ENCODE data around the gene TRAPPC3L.

The TRAPPC3L gene

DNA sequence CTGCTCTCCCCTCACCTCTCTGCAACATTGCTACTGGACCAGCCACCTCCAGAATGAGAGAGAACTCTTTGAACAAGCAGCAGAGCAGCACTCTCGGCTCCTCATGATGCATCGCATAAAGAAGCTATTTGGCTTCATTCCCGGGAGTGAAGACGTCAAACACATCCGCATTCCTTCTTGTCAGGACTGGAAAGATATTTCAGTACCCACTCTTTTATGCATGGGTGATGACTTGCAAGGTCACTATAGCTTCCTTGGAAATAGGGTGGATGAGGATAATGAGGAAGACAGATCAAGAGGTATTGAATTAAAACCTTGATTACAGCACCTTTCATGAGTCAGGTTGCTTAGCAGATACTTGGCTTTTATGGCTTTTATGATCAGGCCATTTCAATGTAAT is 12.4 kb upstream of the TRAPPC3L start:
- Histone ChIP-seq H3K27ac (ENCODE audit: low read length) (no peak overlapping the region), H3K27me3 (ENCODE audit: low read depth, low read length) (no peaks in the 10 kb centered on the region), H3K4me1 (ENCODE audit: control insufficient read depth in 1 of 2, insufficient read depth in 2 of 2, low read length in 2 of 2) (peaks cover 0 to 3% of the 10 kb centered on the region in 2 donors), H3K4me3 (ENCODE audit: low read depth in 1 of 2, low read length in 2 of 2) (no peak overlapping the region), H3K36me3 (ENCODE audit: control insufficient read depth in 1 of 2, insufficient read depth in 2 of 2, low read length in 2 of 2) (no peaks in the 10 kb centered on the region), H3K9me3 (ENCODE audit: control insufficient read depth in 1 of 2, low read length in 2 of 2) (no peaks in the 10 kb centered on the region)

GRCh38 chr6:116556814-116557415 is 11.4 kb upstream of the TRAPPC3L start:
- no peaks in the 10 kb centered on the region for H3K27me3 ChIP-seq (ENCODE audit: low read depth, low read length)
- H3K4me3 ChIP-seq (ENCODE audit: low read depth in 1 of 2, low read length in 2 of 2) = no peak overlapping the region
- H3K4me1 ChIP-seq (ENCODE audit: control insufficient read depth in 1 of 2, insufficient read depth in 2 of 2, low read length in 2 of 2) = peaks cover 0 to 3% of the 10 kb centered on the region in 2 donors
- no peak overlapping the region for H3K27ac ChIP-seq (ENCODE audit: low read length)
- H3K9me3 ChIP-seq (ENCODE audit: control insufficient read depth in 1 of 2, low read length in 2 of 2) = no peaks in the 10 kb centered on the region
- no peaks in the 10 kb centered on the region for H3K36me3 ChIP-seq (ENCODE audit: control insufficient read depth in 1 of 2, insufficient read depth in 2 of 2, low read length in 2 of 2)

GRCh38 chr6:116556065-116556464 is 10.6 kb upstream of the TRAPPC3L start:
- no peaks in the 10 kb centered on the region for H3K27me3 ChIP-seq (ENCODE audit: low read depth, low read length)
- H3K36me3 ChIP-seq (ENCODE audit: control insufficient read depth in 1 of 2, insufficient read depth in 2 of 2, low read length in 2 of 2) = no peaks in the 10 kb centered on the region
- H3K4me1 ChIP-seq (ENCODE audit: control insufficient read depth in 1 of 2, insufficient read depth in 2 of 2, low read length in 2 of 2) = peaks cover 0 to 3% of the 10 kb centered on the region in 2 donors
- no peaks in the 10 kb centered on the region for H3K9me3 ChIP-seq (ENCODE audit: control insufficient read depth in 1 of 2, low read length in 2 of 2)
- no peak overlapping the region for H3K27ac ChIP-seq (ENCODE audit: low read length)
- no peak overlapping the region for H3K4me3 ChIP-seq (ENCODE audit: low read depth in 1 of 2, low read length in 2 of 2)

GRCh38 chr6:116553451-116553850 is 8.0 kb upstream of the TRAPPC3L start, which contains the start of gene CALHM4:
CALHM4 (plus strand) TSS chr6:116553751; CDS start chr6:116553794, 43 bp downstream.
- Histone ChIP-seq H3K4me3 (ENCODE audit: low read depth in 1 of 2, low read length in 2 of 2) (no peak within 1 kb of the TSS), H3K4me1 (ENCODE audit: control insufficient read depth in 1 of 2, insufficient read depth in 2 of 2, low read length in 2 of 2) (peaks cover 0 to 3% of the 10 kb centered on the region in 2 donors), H3K9me3 (ENCODE audit: control insufficient read depth in 1 of 2, low read length in 2 of 2) (no peaks in the 10 kb centered on the region), H3K27me3 (ENCODE audit: low read depth, low read length) (no peaks in the 10 kb centered on the region), H3K36me3 (ENCODE audit: control insufficient read depth in 1 of 2, insufficient read depth in 2 of 2, low read length in 2 of 2) (no peaks in the 10 kb centered on the region), H3K27ac (ENCODE audit: low read length) (no peak within 1 kb of the TSS)

DNA sequence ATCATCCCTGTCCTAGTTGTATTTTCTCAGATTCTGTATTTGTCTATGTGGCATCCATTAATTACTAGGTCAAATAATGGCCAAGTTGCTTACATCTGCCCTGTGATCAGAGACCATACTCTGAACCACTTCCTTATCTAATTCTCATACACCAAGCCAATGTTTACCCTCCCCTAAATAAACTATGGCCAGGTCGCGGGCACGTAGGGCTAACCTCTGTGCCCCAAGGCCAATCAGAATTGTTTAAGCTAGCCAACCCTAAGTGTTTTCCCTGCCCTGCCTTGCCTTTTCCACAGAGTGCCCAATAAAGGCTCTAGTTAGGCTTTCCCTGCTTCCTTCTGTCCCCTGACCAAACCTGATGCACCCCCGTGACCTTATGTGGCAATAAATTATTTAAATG is 5.3 kb upstream of the TRAPPC3L start:
- Histone ChIP-seq H3K4me3 (ENCODE audit: low read depth in 1 of 2, low read length in 2 of 2) (no peak overlapping the region), H3K36me3 (ENCODE audit: control insufficient read depth in 1 of 2, insufficient read depth in 2 of 2, low read length in 2 of 2) (no peaks in the 10 kb centered on the region)

GRCh38 chr6:116547358-116547757 is 1.9 kb upstream of the TRAPPC3L start:
- no peak overlapping the region for H3K27ac ChIP-seq (ENCODE audit: low read length)
- no peaks in the 10 kb centered on the region for H3K36me3 ChIP-seq (ENCODE audit: control insufficient read depth in 1 of 2, insufficient read depth in 2 of 2, low read length in 2 of 2)
- H3K27me3 ChIP-seq (ENCODE audit: low read depth, low read length) = no peaks in the 10 kb centered on the region
- H3K4me1 ChIP-seq (ENCODE audit: control insufficient read depth in 1 of 2, insufficient read depth in 2 of 2, low read length in 2 of 2) = no peaks in the 10 kb centered on the region
- no peaks in the 10 kb centered on the region for H3K9me3 ChIP-seq (ENCODE audit: control insufficient read depth in 1 of 2, low read length in 2 of 2)
- no peak overlapping the region for H3K4me3 ChIP-seq (ENCODE audit: low read depth in 1 of 2, low read length in 2 of 2)

More for the DNA sequence above, 5.3 kb upstream of the TRAPPC3L start:
- Histone ChIP-seq H3K27me3 (ENCODE audit: low read depth, low read length) (no peaks in the 10 kb centered on the region), H3K27ac (ENCODE audit: low read length) (no peak overlapping the region), H3K9me3 (ENCODE audit: control insufficient read depth in 1 of 2, low read length in 2 of 2) (no peaks in the 10 kb centered on the region), H3K4me1 (ENCODE audit: control insufficient read depth in 1 of 2, insufficient read depth in 2 of 2, low read length in 2 of 2) (no peaks in the 10 kb centered on the region)

GRCh38 chr6:116543149-116543548 is 2.3 kb downstream of the TRAPPC3L start:
- H3K9me3 ChIP-seq (ENCODE audit: control insufficient read depth in 1 of 2, low read length in 2 of 2) = no peaks in the 10 kb centered on the region
- no peaks in the 10 kb centered on the region for H3K4me1 ChIP-seq (ENCODE audit: control insufficient read depth in 1 of 2, insufficient read depth in 2 of 2, low read length in 2 of 2)
- no peak overlapping the region for H3K4me3 ChIP-seq (ENCODE audit: low read depth in 1 of 2, low read length in 2 of 2)
- H3K27me3 ChIP-seq (ENCODE audit: low read depth, low read length) = no peaks in the 10 kb centered on the region
- H3K36me3 ChIP-seq (ENCODE audit: control insufficient read depth in 1 of 2, insufficient read depth in 2 of 2, low read length in 2 of 2) = no peaks in the 10 kb centered on the region
- no peak overlapping the region for H3K27ac ChIP-seq (ENCODE audit: low read length)

DNA sequence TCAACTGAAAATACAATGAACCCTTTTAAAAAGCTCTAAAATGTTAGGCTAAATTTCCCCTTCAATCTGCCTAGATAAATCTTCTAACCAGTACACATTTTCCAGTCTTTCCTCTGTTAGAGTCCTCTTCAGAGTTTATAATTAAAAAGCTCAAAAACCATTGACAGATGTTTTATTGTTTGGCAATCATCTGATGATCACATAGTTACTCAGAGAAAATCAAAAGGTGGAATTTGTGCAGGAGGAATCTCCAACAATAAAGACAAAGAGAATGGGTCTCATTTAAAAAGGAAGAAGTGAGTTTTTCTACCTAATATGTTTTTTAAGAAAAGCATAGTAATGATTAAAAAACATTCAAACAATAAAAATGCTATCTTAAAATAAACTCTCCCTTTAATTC is 3.1 kb downstream of the TRAPPC3L start:
- H3K4me3 ChIP-seq (ENCODE audit: low read depth in 1 of 2, low read length in 2 of 2) = no peak overlapping the region
- no peaks in the 10 kb centered on the region for H3K36me3 ChIP-seq (ENCODE audit: control insufficient read depth in 1 of 2, insufficient read depth in 2 of 2, low read length in 2 of 2)
- H3K4me1 ChIP-seq (ENCODE audit: control insufficient read depth in 1 of 2, insufficient read depth in 2 of 2, low read length in 2 of 2) = no peaks in the 10 kb centered on the region
- H3K9me3 ChIP-seq (ENCODE audit: control insufficient read depth in 1 of 2, low read length in 2 of 2) = no peaks in the 10 kb centered on the region
- no peaks in the 10 kb centered on the region for H3K27me3 ChIP-seq (ENCODE audit: low read depth, low read length)
- H3K27ac ChIP-seq (ENCODE audit: low read length) = no peak overlapping the region

DNA sequence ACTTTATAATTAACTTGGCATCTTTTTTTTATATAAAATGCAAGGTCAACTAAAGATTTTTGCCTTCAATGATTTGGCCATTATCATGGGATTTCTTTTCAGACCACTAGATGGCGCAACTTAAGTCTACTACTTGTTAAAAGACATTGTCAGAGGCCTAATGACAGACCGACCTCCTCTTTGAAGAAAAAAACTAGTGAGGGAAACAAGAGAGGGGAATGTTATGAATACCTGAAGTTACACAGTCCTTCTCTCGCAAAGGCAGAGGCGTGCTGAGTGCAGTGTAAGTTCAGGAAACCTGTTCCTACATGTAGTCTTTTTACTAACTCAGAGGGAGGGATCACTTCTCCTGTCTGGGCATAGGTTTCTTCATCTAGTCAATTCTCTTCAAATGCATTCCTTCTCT is 9.3 kb downstream of the TRAPPC3L start:
- no peaks in the 10 kb centered on the region for H3K27me3 ChIP-seq (ENCODE audit: low read depth, low read length)
- H3K27ac ChIP-seq (ENCODE audit: low read length) = no peak overlapping the region
- no peaks in the 10 kb centered on the region for H3K36me3 ChIP-seq (ENCODE audit: control insufficient read depth in 1 of 2, insufficient read depth in 2 of 2, low read length in 2 of 2)
- no peaks in the 10 kb centered on the region for H3K9me3 ChIP-seq (ENCODE audit: control insufficient read depth in 1 of 2, low read length in 2 of 2)
- H3K4me1 ChIP-seq (ENCODE audit: control insufficient read depth in 1 of 2, insufficient read depth in 2 of 2, low read length in 2 of 2) = no peaks in the 10 kb centered on the region
- no peak overlapping the region for H3K4me3 ChIP-seq (ENCODE audit: low read depth in 1 of 2, low read length in 2 of 2)

GRCh38 chr6:116535109-116535508 is 10.4 kb downstream of the TRAPPC3L start:
- Histone ChIP-seq H3K36me3 (ENCODE audit: control insufficient read depth in 1 of 2, insufficient read depth in 2 of 2, low read length in 2 of 2) (no peaks in the 10 kb centered on the region), H3K27ac (ENCODE audit: low read length) (no peak overlapping the region), H3K27me3 (ENCODE audit: low read depth, low read length) (no peaks in the 10 kb centered on the region), H3K4me1 (ENCODE audit: control insufficient read depth in 1 of 2, insufficient read depth in 2 of 2, low read length in 2 of 2) (no peaks in the 10 kb centered on the region), H3K4me3 (ENCODE audit: low read depth in 1 of 2, low read length in 2 of 2) (no peak overlapping the region), H3K9me3 (ENCODE audit: control insufficient read depth in 1 of 2, low read length in 2 of 2) (no peaks in the 10 kb centered on the region)

DNA sequence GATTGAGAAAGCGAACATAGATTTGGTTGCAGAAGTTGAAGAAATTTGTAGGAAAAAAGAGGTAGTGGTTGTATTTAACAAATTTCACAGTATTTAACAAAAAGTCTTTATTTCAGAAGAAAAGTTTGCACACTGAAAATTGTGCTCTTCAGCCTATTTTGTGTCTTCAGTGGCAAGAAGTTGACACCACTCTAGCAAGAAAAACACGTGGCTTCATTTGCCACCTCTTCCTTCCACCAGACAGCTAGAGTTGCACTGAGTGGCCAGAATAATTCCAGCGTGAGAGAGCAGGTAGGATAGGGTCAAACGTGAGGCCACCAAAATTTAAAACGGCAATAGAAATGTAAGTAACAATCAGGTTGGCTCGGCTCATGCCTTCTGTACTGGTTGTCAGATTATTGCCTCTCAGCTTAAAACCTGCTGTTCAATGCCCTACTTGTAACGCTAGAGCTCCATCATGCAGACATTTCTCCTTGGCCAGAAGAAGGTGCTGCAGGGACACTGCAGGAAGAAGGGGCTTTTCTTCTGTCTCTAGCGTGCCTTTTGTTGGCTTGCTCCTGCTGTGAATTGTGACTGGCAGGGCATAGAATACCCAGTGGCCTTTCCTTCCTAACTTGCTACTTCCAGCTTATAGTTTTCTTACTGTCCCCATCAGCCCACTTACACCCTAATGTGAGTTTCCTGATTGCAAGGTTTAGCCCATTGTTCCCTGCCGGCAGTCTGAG is 12.1 kb downstream of the TRAPPC3L start:
- Histone ChIP-seq H3K27me3 (ENCODE audit: low read depth, low read length) (no peaks in the 10 kb centered on the region), H3K4me1 (ENCODE audit: control insufficient read depth in 1 of 2, insufficient read depth in 2 of 2, low read length in 2 of 2) (no peaks in the 10 kb centered on the region), H3K36me3 (ENCODE audit: control insufficient read depth in 1 of 2, insufficient read depth in 2 of 2, low read length in 2 of 2) (no peaks in the 10 kb centered on the region), H3K4me3 (ENCODE audit: low read depth in 1 of 2, low read length in 2 of 2) (no peak overlapping the region), H3K9me3 (ENCODE audit: control insufficient read depth in 1 of 2, low read length in 2 of 2) (no peaks in the 10 kb centered on the region), H3K27ac (ENCODE audit: low read length) (no peak overlapping the region)

Data from muscle layer of duodenum (tissue), 2 donors.